Right lobe of liver (tissue), 6 donors: ENCODE results near the gene LRFN2. TPM values are rescaled to one million over a fixed set of nuclear protein-coding genes. Genes with fewer than 3 reads are reported as not detected.

ENCODE experiments used
- ATAC-seq, 4 donors: fragments of 200-7000 bp; cut with Tn5 transposase; one replicate each; pipeline ENCODE4 v1.9.1; 2020; ENCODE audit warnings: mild to moderate bottlenecking in 4 of 4, moderate library complexity in 4 of 4
- DNase-seq, 3 donors: peaks; one replicate each; pipeline ENCODE4 v3.0.0-alpha.2; 2020
- H3K27ac ChIP-seq, 3 donors: fragments of 200-600 bp; one replicate each; pipeline ENCODE4 v1.8.0; 2022
- H3K27me3 ChIP-seq, 2 donors: fragments of 200-600 bp; one replicate each; pipeline ENCODE4 v1.8.0; 2022
- H3K36me3 ChIP-seq, 4 donors: fragments of 200-600 bp; sonication (generic) in 1 of 4; one replicate each; pipeline versions ENCODE4 v1.5.1 to v1.8.0; 2017 to 2022; ENCODE audit warnings: control low read depth in 1 of 4
- H3K4me1 ChIP-seq, 4 donors: fragments of 200-600 bp; sonication (generic) in 1 of 4; one replicate each; pipeline versions ENCODE4 v1.5.1 to v1.8.0; 2017 to 2022; ENCODE audit warnings: control low read depth in 1 of 4
- H3K4me3 ChIP-seq, 3 donors: fragments of 200-600 bp; one replicate each; pipeline ENCODE4 v1.8.0; 2022
- H3K9me3 ChIP-seq, 4 donors: fragments of 200-600 bp; sonication (generic) in 1 of 4; one replicate each; pipeline versions ENCODE4 v1.5.1 to v1.8.0; 2017 to 2022; ENCODE audit warnings: control low read depth in 1 of 4
- CTCF ChIP-seq, 4 donors: fragments of 200-600 bp in 3 of 4; fragments of 450-650 bp in 1 of 4; IDR thresholded peaks; one replicate each; pipeline versions ENCODE4 v1.5.1 to v1.8.0; 2016 to 2022; ENCODE audit warnings: antibody characterized with exemption in 4 of 4, mild to moderate bottlenecking in 2 of 4
- POLR2A ChIP-seq: fragments of 450-650 bp; IDR thresholded peaks from one replicate; pipeline ENCODE4 v1.6.1; 2017; ENCODE audit warnings: antibody characterized with exemption, mild to moderate bottlenecking
- WGBS: methylation state at CpG from one replicate; pipeline ENCODE4 v1.1.6; 2018; ENCODE audit warnings: low coverage, low lambda C conversion rate; ENCODE audit not compliant: insufficient coverage; ENCODE audit errors: missing lambda C conversion rate; 5-methylcytosine and 5-hydroxymethylcytosine counted together
- intact Hi-C, 2 donors: fragments of 100-400 bp; cut with DNase I; formaldehyde crosslinking; loops; one replicate each; pipeline versions ENCODE4 v1.11.2 to v1.14.1; 2022
- total RNA-seq, 6 experiments: library from RNA; depleted of rRNA in 2 of 6; stranded (reverse); fragments of >200 nt in 2 of 6; fragmentation: NEBNext Ultra II Directional in 3 of 6; extraction: Animal tissue kit (Norgen Biotek cat#: 25700) in 3 of 6; gene quantifications; one replicate each; pipeline versions ENCODE4 v1.1.0 to v1.2.4, GENCODE V29; 2016 to 2023
- donor health status: DM: no; HTN: yes; CAD: no.
- donor health status: DM: no; HTN: no; CAD: no.
- donor health status: DM: no; HTN: no; CAD: no.
- donor health status: DM: no; HTN: yes; CAD: no.
- donor health status: DM: no; HTN: yes; CAD: no.

The LRFN2 gene
- total RNA-seq, 6 experiments from 2014 or later = 0.19 TPM; not detected in 5

- intact Hi-C loops = no loop called here
- H3K36me3 ChIP-seq = no peaks in the 10 kb centered on the region
- no peak overlapping the region for H3K27ac ChIP-seq
- H3K4me3 ChIP-seq = no peak overlapping the region
- no peaks in the 10 kb centered on the region for H3K4me1 ChIP-seq
- ATAC-seq (no peak), DNase-seq (no peak)
- H3K27me3 ChIP-seq = no peaks in the 10 kb centered on the region
- TF ChIP-seq CTCF (IDR thresholded peaks at IDR 0.05) = no peak
- TF ChIP-seq POLR2A = no peak
- 73% methylated on average over 5 of the region's 5 CpGs for WGBS
- H3K9me3 ChIP-seq = no peaks in the 10 kb centered on the region
Observed at GRCh38 chr6:40611434-40611833, 24.3 kb upstream of the LRFN2 start.

- H3K4me3 ChIP-seq = no peak overlapping the region
- intact Hi-C loops = no loop called here
- no peak for ATAC-seq
Observed at GRCh38 chr6:40610229-40610628, 23.1 kb upstream of the LRFN2 start.

GRCh38 chr6:40606981-40607380, 19.8 kb upstream of the LRFN2 start:
- WGBS = 65% methylated on average over 4 of the region's 4 CpGs
- intact Hi-C loops = no loop called here

More at GRCh38 chr6:40610229-40610628, 23.1 kb upstream of the LRFN2 start:
- no peak for DNase-seq
- WGBS = 27% methylated on average over 2 of the region's 2 CpGs
- H3K4me1 ChIP-seq = no peaks in the 10 kb centered on the region
- no peak for TF ChIP-seq CTCF (IDR thresholded peaks at IDR 0.05)
- TF ChIP-seq POLR2A = no peak
- no peak overlapping the region for H3K27ac ChIP-seq
- no peaks in the 10 kb centered on the region for H3K27me3 ChIP-seq
- H3K9me3 ChIP-seq = no peaks in the 10 kb centered on the region
- no peaks in the 10 kb centered on the region for H3K36me3 ChIP-seq

GRCh38 chr6:40606526-40606925, 19.4 kb upstream of the LRFN2 start:
- ATAC-seq (no peak), DNase-seq (no peak)
- Histone ChIP-seq H3K36me3 (no peaks in the 10 kb centered on the region), H3K27me3 (no peaks in the 10 kb centered on the region), H3K4me1 (no peaks in the 10 kb centered on the region), H3K4me3 (no peak overlapping the region), H3K27ac (no peak overlapping the region), H3K9me3 (no peaks in the 10 kb centered on the region)
- intact Hi-C loops = no loop called here
- 46% methylated on average over 2 of the region's 2 CpGs for WGBS
- TF ChIP-seq POLR2A (no peak), CTCF (IDR thresholded peaks at IDR 0.05) (no peak)

More at GRCh38 chr6:40606981-40607380, 19.8 kb upstream of the LRFN2 start:
- Histone ChIP-seq H3K27me3 (no peaks in the 10 kb centered on the region), H3K9me3 (no peaks in the 10 kb centered on the region), H3K4me1 (no peaks in the 10 kb centered on the region), H3K4me3 (no peak overlapping the region), H3K36me3 (no peaks in the 10 kb centered on the region), H3K27ac (no peak overlapping the region)
- no peak for DNase-seq
- TF ChIP-seq POLR2A = no peak
- TF ChIP-seq CTCF (IDR thresholded peaks at IDR 0.05) = no peak
- no peak for ATAC-seq

GRCh38 chr6:40604082-40604481, 16.9 kb upstream of the LRFN2 start:
- TF ChIP-seq POLR2A = no peak
- no peak for TF ChIP-seq CTCF (IDR thresholded peaks at IDR 0.05)
- intact Hi-C loops = no loop called here
- ATAC-seq (no peak), DNase-seq (no peak)
- no peak overlapping the region for H3K4me3 ChIP-seq
- no peak overlapping the region for H3K27ac ChIP-seq
- no peaks in the 10 kb centered on the region for H3K4me1 ChIP-seq
- no peaks in the 10 kb centered on the region for H3K9me3 ChIP-seq
- WGBS = 48% methylated on average over 2 of the region's 2 CpGs
- no peaks in the 10 kb centered on the region for H3K27me3 ChIP-seq
- H3K36me3 ChIP-seq = no peaks in the 10 kb centered on the region
